DMS153 treated with DMSO at 0.1 percent for 48 hours (cell line): Measurements from ENCODE around the gene CCNY.
"Not testable (repeated sequence)": the region's sequence is repeated elsewhere in the genome, so short reads cannot be mapped to it uniquely, and the experiment has no call there.

Experiments
- DNase-seq: peaks from one replicate; lab custom pipeline; 2025; ENCODE audit not compliant: unreplicated experiment; lab: John Stamatoyannopoulos, UW

The CCNY gene

DNA sequence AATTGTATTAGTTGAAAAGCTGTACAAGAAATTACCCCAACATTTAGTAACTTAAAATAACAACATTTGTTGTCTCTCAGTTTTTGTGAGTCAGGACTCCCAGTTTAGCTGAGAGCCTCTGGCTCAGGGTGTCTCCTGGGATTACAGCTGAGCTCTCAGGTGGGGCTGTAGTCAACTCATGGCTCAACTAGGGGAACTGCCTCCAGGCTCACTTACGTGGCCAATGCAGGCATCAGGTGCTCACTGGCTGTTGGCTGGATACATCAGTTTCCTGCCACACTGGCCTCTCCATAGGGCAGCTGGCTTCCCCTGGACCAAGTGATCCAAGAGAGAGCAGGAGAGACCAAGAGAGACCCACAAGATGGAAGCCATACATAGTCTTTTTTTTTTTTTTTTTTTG lies 17.5 kb downstream of the CCNY start:
- DNase-seq: no peak

DNA sequence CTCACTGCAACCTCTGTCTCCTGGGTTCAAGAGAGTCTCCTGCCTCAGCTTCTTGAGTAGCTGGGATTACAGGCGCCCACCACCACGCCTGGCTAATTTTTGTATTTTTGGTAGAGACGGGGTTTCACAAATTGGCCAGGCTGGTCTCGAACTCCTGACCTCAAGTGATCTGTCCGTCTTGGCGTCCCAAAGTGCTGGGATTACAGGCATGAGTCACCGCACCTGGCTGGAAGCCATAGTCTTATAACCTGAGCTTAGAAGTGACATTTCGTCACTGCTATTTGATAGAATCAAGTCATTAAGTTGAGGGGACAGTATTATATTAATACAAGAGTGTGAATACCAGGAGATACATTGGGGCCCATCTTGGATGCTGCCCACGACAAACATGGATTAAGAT lies 17.9 kb downstream of the CCNY start:
- not testable (repeated sequence) for DNase-seq

DNA sequence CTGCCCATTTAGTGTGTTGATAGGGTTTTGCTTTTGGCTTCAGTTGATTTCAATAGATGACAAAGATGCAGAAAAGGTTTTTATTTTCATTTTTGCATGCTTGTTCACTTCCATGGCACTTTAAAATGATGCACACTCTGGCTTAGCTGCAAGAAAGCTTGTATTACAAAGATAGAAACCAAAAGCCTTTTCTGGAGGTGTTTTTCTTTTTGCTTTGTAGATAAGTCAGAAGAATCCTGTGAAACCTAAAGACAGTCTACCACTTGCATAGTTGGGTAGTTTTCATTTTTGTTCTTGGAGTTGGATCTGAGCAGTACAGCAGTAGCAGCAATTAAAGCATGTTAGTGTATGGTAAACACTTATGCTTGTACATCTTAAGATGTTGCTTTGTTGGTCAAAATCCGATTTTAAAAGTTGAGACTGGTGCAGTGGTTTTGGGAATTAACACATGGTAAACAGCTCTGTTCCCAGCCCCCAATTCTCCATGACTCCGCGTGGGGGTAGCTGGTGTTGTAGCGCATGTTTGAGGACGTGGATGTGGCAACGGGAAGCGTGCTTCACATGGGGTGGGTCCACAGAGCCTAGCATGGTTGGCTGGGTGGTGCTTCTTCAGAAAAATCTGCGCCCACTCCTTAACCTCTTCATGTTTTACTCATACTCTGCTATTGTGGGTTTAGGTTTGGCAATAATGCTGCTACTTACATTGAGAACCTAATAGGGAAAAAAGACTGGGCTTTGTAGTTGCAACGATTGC lies 19.8 kb downstream of the CCNY start:
- no peak for DNase-seq

DNA sequence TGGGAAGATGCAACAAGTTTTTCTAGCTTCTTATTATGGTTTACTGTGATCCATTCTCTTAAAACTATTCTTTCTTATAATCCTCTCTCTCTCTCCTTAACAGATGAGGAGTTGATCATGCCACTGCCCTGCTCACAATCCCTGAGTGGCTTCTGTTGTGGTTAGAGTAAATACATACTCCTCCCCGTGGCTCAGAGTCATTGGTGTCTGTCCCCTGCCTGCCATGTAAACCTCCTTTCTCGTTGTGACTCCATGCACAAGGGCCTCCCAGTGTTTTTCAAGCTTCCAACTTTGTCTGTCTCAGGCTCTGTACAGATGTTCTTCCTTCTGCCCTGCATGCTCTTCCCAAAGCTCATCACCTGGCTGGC lies 20.4 kb downstream of the CCNY start:
- DNase-seq: no peak

DNA sequence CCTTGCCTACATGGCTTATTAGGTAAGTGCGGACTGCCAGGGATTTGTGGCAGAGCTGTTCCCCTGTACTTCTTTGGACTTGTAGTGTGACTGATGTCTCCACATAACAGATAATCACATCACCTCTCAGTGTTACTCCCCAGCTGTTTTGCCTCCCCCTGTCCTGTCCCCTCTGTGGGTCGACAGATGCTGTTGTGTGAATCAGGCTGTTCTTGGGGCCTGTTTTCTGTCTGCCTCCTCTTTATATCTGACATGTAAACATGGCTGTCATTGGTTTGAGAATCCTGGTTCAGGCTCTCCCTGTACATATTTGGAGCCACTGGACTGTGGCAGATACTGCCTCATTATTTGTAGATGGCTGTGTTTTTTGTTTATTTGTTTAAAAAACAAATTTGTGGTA lies 22.7 kb downstream of the CCNY start:
- DNase-seq: no peak

DNA sequence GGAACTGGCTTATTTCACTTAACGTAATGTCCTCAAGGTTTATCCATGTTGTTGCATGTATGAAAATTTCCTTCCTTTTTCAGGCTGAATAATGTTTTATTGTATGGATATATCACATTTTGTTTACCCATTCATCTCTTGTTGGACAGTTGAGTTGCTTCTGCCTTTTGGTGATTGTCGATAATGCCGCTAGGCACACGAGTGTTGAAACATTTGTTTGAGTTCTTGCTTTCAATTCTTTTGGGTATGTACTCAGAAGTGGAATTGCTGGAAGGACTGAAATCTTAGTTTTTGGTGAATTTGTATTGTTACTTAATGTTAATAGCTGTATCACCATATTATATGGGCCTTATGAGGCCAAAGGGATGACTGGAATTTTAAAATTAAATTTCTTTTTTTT lies 23.6 kb downstream of the CCNY start:
- DNase-seq: no peak

DNA sequence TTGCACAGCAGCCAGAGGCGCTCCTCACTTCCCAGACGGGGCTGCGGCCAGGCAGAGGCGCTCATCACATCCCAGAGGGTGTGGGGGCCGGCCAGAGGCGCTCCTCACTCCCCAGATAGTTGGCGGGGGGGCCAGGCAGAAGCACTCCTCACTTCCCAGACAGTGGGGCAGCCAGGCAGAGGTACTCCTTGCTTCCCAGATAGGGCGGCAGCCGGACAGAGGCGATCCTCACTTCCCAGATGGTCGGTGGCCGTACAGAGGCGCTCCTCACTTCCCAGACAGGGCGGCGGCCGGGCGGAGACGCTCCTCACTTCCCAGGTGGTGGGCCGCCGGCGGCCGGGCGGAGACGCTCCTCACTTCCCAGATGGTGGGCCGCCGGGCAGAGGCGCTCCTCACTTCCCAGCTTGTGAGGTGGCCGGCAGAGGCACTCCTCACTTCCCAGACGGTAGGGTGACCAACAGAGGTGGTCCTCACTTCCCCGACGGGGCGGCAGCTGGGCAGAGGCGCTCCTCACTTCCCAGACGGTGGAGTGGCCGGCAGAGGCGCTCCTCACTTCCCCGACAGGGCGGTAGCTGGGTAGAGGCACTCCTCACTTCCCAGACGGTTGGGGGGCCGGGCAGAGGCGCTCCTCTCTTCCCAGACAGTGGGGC lies 26.5 kb downstream of the CCNY start:
- no peak for DNase-seq

DNA sequence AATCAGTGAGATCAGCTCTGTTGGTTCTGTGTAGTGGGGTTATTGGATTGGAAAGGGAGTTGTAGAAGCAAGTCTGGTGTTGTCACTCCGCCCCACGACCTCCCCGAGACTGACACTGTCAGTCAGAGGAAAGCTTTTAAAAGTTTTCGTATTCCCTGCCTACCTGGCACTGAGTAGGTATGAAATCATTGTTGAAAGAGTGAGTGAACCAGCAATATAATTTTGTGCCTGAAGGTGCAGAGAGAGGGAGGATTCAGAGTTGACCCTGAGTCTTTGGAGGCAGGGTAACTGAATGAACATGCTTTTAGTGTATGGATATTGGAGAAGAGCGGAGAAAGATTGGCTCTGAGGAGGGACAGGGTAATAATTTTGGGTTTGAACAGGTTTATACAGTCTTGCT lies 27.3 kb downstream of the CCNY start:
- DNase-seq: no peak

DNA sequence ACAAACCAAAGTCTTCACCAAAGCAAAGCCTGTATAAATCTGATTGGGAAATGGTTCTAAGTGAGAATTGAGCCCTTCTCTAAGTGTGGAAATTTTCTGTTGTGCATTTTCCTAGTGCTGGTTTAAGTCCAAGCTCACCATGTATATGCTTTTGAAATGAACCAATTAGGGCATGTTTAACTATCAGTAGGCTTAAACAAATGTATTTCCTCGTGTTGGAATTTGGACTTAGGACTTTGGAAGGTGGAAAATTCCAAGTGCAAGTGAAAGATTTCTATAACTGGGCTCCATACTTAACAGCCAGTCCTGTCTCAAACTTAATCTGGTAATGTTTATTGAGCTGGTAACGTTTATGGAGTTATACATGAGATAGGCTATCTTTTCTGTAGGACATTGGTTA lies 28.5 kb downstream of the CCNY start:
- DNase-seq: no peak

DNA sequence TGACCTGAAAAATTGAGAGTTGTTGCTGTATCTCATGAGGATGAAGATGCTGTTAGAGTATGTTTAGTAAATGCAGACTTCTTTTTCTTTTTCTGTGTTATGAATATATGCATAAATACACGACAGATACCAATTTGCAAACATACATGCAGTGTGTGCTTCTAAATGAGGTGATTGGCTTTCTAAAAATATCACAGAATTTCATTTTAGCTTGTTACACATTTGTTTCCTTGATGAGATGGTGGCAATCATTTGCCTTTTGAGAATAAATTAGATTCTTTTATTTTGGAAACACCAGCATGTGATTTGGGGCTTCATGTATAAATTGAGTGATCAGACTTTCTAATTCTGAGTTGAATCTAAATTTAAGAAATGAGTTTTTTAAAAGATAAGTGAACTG lies 29.7 kb downstream of the CCNY start:
- DNase-seq: no peak

DNA sequence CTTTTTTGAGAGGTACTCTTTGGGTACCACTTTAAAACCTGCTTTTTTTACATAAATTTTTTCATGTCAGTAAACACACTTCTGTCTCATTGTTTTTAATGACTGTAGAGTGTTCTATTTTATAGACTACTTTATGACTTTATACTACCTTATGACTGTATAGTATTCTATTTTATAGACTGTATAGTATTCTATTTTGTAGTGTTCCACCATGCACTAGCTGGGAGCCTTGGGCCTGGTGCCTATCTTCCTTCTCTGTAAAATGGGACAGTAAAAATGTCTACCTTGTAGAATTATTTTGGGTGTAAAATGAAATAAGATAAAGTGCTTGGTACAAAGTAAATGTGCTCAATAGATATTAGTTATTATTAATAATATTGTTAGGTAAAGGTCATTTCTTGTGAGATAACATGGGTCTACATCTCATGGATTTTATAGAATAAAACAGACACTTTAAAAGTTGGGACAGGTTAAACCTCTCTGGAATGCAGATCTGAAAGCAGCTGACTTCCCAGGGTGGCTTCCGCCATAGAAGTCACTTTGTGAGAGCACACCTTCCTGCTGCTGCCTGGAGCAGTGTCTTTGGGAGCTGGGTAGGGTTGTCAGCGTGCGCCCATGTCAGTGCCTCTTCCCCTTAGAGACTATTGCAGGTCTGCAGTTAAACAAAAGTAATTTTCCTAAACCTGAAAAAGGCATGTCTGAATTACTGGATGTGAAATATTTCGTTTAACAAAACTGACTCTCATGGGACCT lies 31.0 kb downstream of the CCNY start:
- DNase-seq: no peak

DNA sequence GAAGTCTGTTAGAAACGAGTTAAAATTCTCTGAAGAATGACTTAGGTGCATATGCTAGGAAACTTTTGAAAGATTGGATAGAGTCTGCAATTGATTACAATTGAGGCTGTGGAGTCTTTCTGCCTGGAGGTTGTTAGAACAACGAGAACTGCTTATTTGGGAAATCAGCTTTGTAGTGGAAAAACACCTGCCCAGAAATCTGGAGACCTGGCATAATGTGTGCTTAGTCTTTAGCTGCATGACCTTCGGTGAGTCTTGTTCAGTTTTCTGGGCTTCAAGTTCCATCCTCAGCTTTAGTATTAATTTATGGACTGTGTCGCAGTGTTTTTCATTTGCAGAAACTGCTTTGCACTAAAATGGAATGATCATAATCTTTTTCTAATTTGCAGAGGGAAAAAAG lies 31.7 kb downstream of the CCNY start:
- DNase-seq: no peak

DNA sequence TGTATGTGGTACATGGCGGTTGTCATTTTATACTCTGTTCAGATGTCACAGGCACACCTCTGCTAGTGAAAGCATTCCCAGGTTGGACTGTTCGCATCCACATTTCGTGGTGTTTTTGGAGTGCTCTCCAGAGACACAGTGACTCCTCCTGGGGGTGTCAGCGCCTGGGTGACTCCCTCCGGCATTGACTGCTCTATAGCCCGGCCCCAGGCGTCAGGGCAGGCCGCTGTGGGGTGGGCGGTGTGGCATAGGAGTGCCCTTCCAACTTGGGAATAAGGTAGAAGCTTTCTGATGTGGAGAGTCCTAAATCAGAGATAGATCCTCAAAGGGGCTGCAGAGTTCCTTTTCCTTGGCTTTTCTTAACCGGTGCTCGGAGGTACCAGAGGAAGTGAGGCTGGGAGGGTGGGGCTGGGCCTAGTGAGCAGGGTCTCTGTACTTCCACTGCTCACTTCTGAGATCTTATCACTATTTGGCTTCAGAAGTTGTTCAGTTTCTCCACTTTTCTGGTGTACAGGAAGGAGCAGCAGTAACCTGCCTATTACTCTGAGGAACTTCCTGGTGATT lies 32.3 kb downstream of the CCNY start:
- no peak for DNase-seq

DNA sequence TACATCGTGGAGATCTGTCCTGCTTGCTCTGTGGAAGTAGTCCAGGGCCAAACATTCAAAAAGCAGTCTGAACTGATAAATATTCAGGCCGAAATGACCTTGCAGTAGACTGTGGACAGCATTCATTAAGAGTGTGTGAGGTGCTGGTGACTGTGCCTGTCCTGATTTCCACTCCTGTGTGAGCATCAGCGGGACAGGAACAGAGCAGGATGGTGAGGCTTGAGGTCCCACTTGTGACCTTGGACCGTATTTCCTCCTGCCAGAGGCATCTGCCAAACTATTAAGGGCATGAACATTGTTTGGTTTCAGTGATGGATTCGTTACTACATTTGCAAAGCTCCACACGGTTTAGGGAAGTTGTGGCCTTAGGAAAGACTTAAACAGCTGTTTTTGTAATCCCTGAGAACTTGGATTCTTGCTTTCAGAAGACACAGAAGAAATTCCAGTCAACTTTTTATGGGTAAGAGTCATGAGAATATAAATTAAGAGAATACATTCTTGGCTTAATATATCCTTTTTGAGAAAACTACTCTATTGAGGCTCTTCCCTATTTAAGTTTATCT lies 32.8 kb downstream of the CCNY start:
- DNase-seq: no peak

DNA sequence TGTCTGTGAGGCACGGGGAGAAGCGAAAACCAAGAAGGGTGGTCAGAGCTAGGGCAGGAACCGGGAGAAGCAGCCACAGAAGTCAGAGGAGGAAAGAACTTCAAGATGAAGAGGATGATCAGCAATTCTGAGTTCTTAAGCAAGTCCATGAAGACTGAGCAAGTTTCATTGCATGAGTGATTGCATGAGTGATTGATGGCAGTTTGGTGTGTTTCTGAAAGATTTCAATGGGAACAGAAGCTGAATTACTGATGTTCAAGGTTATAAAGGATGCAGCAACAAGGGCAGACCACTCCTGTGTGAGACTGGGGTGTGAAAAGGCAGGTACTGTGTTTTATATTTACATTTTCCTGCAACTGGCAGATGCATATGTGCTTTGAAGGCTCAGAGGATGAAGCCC lies 35.4 kb downstream of the CCNY start:
- no peak for DNase-seq

DNA sequence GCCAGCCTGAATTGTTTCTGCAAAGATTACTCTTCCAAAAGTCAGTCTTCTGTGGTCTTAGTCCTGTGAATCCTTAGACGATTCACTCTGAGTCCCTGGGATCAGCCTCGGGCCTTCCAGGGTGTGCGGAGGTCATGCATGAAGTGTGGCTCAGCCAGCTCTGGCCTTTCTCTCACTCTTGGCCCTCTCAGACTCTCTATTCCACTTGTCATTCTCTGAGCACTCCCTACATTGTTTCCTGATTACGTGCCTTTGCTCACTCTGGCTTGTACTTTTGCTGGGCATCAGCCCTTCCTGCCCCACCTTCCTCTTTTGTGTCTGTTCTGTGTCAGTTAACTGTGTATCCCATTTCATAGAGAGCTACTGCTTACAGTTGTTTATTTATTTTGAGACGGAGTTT lies 36.0 kb downstream of the CCNY start:
- DNase-seq: no peak

DNA sequence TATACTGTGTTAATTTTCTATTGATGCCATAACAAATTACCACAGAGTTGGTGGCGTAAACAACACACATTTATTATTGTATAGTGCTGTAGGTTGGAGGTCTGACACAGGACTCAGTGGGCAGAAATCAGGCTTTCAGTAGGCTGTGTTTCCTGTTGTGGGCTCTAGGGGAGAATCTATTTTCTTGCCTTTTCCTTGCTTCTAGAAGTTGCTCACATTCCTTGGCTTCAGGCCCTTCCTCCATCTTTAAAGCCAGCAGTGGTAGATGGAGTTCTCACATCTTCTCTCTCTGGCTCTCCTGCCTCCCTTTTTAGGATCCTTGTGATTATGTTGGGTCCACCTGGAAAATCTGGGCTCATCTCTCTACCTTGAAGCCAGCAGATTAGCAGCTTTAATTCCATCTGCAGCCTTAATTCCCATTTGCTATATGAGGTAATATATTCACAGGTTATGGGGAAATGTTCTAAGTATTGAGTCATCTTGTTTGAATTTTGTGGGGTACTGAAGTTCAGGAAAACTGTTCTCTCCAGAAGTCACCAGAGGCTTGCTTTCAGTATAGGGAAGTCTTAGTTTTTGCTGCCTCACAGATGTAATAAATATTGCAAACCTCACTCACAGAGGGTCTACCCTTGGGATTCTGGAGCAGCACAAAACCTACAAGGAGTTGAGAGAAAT lies 38.9 kb downstream of the CCNY start:
- DNase-seq: no peak

DNA sequence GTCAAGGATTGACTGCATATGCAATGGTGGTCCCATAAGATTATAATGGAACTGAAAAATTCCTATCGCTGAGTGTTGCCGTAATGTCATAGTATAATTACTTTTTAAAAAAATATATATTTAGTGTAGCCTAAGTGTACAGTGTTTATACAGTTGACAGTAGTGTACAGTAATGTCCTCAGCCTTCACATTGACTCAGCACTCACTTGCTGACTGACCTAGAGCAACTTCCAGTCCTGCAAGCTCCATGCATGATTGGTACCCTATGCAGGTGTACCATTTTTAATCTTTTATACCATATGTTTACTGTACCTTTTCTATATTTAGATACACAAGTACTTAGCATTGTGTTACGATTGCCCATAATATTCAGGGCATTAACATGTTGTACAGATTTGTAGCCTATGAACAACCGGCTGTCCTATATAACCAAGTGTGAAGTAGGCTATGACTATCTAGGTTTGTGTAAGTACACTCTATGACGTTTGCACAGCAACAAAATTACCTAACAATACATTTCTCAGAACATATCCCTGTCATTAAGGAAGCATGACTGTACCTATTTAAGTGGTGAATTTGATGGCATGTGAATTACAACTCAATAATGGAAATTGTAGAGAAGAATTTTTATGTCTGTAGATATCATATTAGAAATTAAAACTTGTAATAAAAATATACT lies 40.9 kb downstream of the CCNY start:
- no peak for DNase-seq

DNA sequence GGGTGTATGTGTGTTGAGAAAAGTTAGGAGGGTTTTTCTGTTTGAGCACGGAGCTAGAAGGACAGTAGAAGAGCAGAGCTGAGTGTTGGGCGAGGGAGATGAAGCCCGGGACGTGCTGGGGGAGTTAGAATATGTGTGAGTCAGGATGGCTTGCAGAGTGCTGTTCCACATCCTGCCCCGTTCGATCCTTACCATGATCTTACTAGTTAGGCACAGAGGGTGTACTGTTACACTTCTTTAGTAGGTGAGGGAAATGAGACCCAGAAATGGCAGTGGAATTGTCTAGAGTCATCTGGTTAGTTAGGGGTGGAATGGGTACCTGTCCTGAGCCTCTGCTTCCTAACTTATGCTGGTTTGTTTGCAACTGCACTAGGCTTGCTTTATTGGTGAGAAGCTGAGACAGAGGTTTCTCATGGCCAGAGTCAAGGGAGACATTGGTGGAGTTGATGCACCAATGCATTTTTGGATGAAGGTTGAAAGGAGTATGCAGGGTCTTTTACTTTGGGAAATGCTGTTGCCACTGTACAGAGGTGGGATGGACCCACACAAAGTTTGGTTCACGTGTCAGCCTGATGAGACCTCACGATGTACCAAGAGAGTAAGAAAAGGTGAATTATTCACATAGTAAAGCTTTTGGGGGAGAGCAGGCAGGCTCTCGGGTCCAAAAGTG lies 42.4 kb downstream of the CCNY start:
- no peak for DNase-seq
